Measurements from ENCODE around the gene SOCS3. TPM values are rescaled to one million over a fixed set of nuclear protein-coding genes. Genes with fewer than 3 reads are reported as not detected.
A peak's percentile ranks its signal among the peaks of the same experiment; 100 is the strongest.

SOCS3 gene
- polyA plus RNA-seq, 2 of the 4 experiments (the other 2 are of a cell fraction) = 13.5 to 14.7 TPM

DNA sequence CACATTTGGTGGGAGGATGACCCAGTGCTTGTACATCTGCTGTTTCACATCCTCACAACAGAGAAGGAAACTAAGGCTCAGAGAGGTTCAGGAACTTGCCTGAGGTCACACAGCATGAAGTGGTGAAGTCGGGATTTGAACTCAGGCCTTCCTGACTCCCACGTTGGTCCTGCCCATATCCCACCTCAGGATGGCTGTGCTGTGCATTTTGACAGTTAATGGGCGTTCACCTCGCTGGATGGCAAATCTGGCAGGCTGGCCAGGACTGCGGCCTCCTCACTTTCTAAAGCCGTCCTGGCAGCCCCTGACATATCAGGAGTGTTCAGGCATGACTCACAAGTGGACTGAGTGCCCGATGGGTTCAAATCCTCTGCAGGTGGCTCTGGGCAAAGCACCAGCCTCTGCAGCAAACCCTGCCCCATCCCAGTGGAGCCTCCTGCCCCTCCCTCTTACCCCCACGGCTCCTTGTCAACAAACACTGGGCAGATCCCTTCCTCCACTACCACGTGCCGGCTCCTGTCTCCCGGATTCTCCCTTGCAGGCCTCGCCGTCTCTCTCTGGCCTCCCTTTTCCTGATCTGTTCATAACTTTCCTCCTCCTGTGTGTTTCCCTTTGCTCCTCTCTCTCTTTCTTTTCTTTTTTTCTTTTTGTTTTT, 29.2 kb downstream of the SOCS3 start (continued):
- TF ChIP-seq CBX2 (IDR thresholded peaks at IDR 0.05; ENCODE audit: borderline replicate concordance, low read depth) (no peak), ZNF302 (CRISPR knock-in tag; IDR thresholded peaks at IDR 0.05) (no peak), PHF8 (IDR thresholded peaks at IDR 0.05; ENCODE audit: borderline replicate concordance, low read depth) (no peak), MYC (IDR thresholded peaks at IDR 0.05; ENCODE audit: borderline replicate concordance, low read length) (peak; percentile 92), RARB (CRISPR knock-in tag; IDR thresholded peaks at IDR 0.05) (no peak), HEYL (CRISPR knock-in tag; IDR thresholded peaks at IDR 0.05) (no peak), GATA3 (IDR thresholded peaks at IDR 0.05; ENCODE audit: borderline replicate concordance) (peak; percentile 66; the same call in 1 of the 2 replicates), CHD4 (IDR thresholded peaks at IDR 0.05; ENCODE audit: borderline replicate concordance) (peak; percentile 89; the same call in 1 of the 2 replicates), CHD2 (IDR thresholded peaks at IDR 0.05; ENCODE audit: low read length, partially characterized antibody) (no peak), NPAS2 (CRISPR knock-in tag; IDR thresholded peaks at IDR 0.05; ENCODE audit: borderline replicate concordance) (no peak), NFE2L2 (conservative IDR thresholded peaks at IDR 0.05; ENCODE audit: low read length) (no peak), TFCP2L1 (CRISPR knock-in tag; IDR thresholded peaks at IDR 0.05) (no peak)
- TF ChIP-seq, protein P1, sequence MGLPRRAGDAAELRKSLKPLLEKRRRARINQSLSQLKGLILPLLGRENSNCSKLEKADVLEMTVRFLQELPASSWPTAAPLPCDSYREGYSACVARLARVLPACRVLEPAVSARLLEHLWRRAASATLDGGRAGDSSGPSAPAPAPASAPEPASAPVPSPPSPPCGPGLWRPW (IDR thresholded peaks at IDR 0.05) = no peak
- TF ChIP-seq, protein P2, sequence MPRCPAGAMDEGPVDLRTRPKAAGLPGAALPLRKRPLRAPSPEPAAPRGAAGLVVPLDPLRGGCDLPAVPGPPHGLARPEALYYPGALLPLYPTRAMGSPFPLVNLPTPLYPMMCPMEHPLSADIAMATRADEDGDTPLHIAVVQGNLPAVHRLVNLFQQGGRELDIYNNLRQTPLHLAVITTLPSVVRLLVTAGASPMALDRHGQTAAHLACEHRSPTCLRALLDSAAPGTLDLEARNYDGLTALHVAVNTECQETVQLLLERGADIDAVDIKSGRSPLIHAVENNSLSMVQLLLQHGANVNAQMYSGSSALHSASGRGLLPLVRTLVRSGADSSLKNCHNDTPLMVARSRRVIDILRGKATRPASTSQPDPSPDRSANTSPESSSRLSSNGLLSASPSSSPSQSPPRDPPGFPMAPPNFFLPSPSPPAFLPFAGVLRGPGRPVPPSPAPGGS (IDR thresholded peaks at IDR 0.05) = 0 out of 3 replicates have a peak, but pooled peaks have one; percentile 35
- TF ChIP-seq, protein P3, sequence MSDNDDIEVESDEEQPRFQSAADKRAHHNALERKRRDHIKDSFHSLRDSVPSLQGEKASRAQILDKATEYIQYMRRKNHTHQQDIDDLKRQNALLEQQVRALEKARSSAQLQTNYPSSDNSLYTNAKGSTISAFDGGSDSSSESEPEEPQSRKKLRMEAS (IDR thresholded peaks at IDR 0.05) = peak; percentile 99
- TF ChIP-seq, protein P4, sequence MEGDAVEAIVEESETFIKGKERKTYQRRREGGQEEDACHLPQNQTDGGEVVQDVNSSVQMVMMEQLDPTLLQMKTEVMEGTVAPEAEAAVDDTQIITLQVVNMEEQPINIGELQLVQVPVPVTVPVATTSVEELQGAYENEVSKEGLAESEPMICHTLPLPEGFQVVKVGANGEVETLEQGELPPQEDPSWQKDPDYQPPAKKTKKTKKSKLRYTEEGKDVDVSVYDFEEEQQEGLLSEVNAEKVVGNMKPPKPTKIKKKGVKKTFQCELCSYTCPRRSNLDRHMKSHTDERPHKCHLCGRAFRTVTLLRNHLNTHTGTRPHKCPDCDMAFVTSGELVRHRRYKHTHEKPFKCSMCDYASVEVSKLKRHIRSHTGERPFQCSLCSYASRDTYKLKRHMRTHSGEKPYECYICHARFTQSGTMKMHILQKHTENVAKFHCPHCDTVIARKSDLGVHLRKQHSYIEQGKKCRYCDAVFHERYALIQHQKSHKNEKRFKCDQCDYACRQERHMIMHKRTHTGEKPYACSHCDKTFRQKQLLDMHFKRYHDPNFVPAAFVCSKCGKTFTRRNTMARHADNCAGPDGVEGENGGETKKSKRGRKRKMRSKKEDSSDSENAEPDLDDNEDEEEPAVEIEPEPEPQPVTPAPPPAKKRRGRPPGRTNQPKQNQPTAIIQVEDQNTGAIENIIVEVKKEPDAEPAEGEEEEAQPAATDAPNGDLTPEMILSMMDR (IDR thresholded peaks at IDR 0.05) = no peak; the same call in 2 of the 3 replicates

DNA sequence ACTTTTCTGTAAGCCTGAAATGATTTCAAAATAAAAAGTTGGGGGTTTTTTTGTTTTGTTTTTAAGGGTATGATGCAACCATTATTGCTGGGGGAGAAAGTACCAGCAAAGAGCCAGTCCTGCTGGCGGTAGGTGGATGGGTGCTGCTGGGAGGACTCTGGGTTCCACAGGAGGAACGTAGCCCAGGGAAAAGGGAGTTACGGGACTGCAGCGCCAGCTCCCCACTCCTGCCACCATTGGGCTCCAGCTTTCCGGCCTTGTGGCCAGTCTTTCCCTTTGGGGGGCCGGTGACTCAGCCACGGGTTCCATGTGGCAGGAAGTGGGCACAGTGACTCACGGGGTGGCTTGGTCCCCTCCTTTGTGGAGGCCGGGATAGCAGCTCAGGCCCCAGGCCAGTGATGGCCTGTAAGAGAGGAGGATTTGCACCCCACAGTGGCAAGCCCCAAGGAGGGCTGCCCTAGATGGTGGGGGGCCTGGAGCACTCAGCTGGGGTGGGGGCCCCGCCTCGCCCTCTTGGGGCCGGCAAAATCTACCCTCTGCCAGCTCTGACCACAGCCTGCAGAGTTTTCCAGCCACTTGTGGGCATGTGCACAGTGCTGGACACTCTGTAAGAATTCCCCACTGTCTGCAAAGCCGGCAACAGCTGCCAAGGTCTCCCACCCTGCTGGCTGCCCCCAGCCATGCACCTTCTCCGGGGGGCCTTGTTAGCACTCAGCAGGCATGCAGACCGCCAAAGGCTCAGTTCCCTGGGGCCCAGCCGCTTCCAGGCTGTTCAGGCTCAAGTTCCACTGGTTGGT, 30.4 kb downstream of the SOCS3 start:
- ChIA-PET POLR2A (interaction anchor here (0.5 to 1.9 kb wide), 3 partner anchors 12 to 30 kb away, joined by 3 to 5 read pairs (median 4); partner anchors contain the start of gene SOCS3), CTCF (interaction anchor here (1.1 to 5.2 kb wide), 8 partner anchors 8 to 93 kb away, joined by 4 to 32 read pairs (median 6); partner anchors contain the start of gene SOCS3)
- Histone ChIP-seq H3K9me3 (no peaks in the 10 kb centered on the region), H3K4me2 (peak overlapping the region; percentile 64), H3K4me3 (no peak overlapping the region), H3K27ac (peak overlapping the region; percentile 81 to 97), H3K4me1 (peaks cover 58% of the 10 kb centered on the region)
- FAIRE-seq (no peak), DNase-seq (ENCODE audit: low read depth in 1 of 2, low spot score in 1 of 2) (peak in 1 of 2 experiments; percentile 55), ATAC-seq (peak; percentile 42 to 58)
- 36% methylated on average over 13 of the region's 16 CpGs for WGBS (ENCODE audit: missing lambda C conversion rate)
- TF ChIP-seq RNF2 (IDR thresholded peaks at IDR 0.05; ENCODE audit: borderline replicate concordance, low read depth) (no peak), CBX8 (IDR thresholded peaks at IDR 0.05) (no peak), CEBPB (IDR thresholded peaks at IDR 0.05) (peak; percentile 45 to 49; a peak in 2 of 4 replicates), NPAS2 (CRISPR knock-in tag; IDR thresholded peaks at IDR 0.05; ENCODE audit: borderline replicate concordance) (no peak), RFX5 (IDR thresholded peaks at IDR 0.05) (no peak)
- TF ChIP-seq, protein P3 (IDR thresholded peaks at IDR 0.05) = peak; percentile 65
- TF ChIP-seq, protein P4 (IDR thresholded peaks at IDR 0.05) = no peak
- TF ChIP-seq, protein P5, sequence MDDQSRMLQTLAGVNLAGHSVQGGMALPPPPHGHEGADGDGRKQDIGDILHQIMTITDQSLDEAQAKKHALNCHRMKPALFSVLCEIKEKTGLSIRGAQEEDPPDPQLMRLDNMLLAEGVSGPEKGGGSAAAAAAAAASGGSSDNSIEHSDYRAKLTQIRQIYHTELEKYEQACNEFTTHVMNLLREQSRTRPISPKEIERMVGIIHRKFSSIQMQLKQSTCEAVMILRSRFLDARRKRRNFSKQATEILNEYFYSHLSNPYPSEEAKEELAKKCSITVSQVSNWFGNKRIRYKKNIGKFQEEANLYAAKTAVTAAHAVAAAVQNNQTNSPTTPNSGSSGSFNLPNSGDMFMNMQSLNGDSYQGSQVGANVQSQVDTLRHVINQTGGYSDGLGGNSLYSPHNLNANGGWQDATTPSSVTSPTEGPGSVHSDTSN (IDR thresholded peaks at IDR 0.05) = no peak
- TF ChIP-seq, protein P6, sequence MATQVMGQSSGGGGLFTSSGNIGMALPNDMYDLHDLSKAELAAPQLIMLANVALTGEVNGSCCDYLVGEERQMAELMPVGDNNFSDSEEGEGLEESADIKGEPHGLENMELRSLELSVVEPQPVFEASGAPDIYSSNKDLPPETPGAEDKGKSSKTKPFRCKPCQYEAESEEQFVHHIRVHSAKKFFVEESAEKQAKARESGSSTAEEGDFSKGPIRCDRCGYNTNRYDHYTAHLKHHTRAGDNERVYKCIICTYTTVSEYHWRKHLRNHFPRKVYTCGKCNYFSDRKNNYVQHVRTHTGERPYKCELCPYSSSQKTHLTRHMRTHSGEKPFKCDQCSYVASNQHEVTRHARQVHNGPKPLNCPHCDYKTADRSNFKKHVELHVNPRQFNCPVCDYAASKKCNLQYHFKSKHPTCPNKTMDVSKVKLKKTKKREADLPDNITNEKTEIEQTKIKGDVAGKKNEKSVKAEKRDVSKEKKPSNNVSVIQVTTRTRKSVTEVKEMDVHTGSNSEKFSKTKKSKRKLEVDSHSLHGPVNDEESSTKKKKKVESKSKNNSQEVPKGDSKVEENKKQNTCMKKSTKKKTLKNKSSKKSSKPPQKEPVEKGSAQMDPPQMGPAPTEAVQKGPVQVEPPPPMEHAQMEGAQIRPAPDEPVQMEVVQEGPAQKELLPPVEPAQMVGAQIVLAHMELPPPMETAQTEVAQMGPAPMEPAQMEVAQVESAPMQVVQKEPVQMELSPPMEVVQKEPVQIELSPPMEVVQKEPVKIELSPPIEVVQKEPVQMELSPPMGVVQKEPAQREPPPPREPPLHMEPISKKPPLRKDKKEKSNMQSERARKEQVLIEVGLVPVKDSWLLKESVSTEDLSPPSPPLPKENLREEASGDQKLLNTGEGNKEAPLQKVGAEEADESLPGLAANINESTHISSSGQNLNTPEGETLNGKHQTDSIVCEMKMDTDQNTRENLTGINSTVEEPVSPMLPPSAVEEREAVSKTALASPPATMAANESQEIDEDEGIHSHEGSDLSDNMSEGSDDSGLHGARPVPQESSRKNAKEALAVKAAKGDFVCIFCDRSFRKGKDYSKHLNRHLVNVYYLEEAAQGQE (IDR thresholded peaks at IDR 0.05) = no peak

All from A549 (cell line).